ENCODE results near the gene STK32B.
"Not testable (repeated sequence)": the region's sequence is repeated elsewhere in the genome, so short reads cannot be mapped to it uniquely, and the experiment has no call there.

STK32B gene

DNA sequence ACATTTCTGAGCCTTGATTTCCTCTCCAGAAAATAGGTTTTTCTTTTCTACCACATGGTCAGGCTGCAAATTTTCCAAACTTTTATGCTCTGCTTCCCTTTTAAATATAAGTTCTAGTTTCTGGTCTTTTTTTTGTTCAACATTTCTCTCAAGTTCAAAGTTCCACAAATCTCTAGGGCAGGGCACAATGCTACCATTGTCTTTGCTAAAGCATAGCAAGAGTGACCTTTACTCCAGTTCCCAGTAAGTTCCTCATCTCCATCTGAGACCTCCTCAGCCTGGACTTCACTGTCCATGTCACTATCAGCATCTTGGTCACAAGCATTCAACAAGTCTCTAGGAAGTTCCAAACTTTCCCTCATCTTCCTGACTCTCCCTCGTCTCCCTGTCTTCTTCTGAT lies 228.8 kb downstream of the STK32B start:
- DNase-seq: not testable (repeated sequence)

DNA sequence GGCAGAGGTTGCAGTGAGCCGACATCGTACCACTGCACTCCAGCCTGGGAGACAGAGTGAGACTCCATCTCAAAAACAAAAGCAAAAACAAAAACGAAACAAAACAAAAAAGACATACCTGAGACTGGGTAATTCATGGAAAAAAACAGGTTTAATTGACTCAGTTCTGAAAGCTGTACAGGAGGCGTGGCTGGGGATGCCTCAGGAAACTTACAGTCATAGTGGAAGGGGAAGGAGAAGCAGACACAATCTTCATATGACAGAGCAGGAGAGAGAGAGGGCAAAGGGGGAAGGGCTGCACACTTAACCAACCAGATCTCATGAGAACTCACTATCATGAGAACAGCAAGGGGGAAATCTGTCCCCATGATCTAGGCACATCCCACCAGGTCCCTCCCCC lies 229.5 kb downstream of the STK32B start:
- DNase-seq: no peak

DNA sequence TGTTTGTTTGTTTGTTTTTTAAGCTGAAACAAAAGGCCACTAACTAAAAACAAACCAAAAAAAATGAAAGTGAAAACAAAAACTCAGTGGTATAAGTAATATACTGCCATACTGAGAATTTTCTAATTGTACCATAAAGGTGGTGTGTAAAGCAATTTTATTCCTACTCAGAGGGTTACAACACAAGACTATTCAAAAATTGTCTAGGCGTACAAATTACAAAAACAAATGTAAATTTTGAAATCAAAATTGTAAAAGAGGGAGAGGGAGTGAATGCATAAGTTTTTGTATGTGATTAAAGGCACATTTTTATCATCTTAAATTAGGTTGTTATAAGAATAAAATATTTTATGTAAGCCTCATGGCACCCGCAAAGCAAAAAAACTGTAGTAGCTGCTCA lies 232.6 kb downstream of the STK32B start:
- no peak for DNase-seq

DNA sequence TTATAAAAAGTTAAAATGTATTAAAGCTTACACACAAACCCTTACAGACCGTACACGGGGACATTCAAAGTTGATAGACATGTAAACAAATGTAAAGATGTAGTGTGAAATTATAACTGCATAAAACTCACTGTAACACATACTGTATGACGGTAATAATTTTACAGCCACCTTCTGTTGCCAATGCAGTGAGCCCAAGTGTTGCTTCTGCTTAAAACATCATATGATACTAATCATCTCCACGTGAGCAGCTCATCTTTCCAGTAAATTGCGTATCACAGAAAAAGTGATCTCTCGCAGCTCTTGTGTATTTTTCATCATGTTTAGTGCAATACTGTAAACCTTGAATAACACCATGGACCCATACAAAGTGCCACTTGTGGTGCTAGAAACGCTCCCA lies 233.2 kb downstream of the STK32B start:
- DNase-seq: no peak

DNA sequence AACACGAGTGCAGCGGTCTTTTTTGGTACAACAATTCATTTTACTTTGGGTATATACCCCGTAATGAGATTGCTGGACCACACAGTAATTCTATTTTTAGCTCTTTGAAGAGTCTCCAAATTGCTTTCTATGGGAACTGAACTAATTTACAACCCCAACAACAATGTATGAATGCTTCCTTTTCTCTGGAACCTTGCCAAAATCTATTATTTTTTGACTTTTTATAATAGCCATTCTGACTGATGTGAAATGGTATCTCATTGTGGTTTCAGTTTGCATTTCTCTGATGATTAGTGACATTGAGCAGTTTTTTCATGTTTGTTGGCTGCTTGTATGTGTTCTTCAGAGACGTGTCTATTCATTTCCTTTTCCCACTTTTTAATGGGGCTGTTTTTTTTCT lies 240.8 kb downstream of the STK32B start:
- DNase-seq: peak in 1 of 2 experiments; percentile 6

DNA sequence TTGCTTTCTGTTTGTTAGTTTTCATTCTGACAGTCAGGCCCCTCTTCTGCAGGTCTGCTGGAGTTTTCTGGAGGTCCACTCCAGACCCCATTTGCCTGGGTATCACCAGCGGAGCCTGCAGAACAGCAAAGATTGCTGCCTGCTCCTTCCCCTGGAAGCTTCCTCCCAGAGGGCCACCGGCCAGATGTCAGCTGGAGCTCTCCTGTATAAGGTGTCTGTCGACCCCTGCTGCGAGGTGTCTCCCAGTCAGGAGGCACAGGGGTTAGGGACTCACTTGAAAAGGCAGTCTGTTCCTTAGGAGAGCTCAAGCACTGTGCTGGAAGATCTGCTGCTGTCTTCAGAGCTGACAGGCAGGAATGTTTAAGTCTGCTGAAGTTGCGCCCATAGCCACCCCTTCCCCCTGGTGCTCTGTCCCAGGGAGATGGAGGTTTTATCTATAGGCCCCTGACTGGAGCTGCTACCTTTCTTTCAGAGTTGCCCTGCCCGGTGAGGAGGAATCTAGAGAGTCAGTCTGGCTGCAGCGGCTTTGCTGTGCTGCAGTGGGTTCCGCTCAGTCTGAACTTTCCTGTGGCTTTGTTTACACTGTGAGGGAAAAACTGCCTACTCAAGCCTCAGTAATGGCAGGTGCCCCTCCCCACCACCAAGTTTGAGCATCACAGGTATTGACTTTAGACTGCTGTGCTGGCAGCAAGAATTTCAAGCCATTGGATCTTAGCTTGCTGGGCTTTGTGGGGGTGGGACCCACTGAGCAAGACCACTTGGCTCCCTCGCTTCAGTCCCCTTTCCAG lies 246.9 kb downstream of the STK32B start:
- not testable (repeated sequence) for DNase-seq

DNA sequence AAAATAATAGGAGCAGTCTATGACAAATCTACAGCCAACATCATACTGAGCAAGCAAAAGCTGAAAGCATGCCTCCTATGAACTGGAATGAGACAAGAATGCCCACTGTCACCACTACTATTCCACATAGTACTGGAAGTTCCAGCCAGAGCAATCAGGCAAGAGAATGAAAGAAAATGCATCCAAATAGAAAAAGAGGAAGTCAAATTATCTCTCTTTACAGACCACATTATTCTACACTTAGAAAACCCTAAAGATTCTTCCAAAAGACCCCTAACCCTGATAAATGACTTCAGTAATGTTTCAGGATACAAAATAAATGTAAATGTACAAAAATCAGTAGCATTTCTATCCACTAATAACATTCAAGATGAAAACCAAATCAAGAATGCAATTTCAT lies 249.0 kb downstream of the STK32B start:
- no peak for DNase-seq

DNA sequence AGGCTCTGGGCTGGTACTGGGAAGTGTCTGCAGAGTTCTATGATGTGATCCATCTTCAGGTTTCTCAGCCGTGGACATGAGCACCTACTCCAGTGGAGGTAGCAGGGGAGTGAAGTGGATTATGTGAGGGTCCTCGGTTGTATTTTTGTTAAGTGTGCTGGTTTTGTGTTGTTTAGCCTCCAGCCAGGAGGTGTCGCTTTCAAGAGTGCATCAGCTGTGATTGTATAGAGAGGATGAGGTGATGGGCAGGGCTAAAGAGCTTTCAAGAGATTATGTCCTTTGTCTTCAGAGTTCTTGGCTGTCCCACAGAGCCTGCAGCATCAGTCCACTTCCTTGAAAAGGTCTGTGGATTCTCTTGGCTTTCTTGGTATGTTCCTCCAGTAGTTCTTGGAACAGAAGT lies 256.6 kb downstream of the STK32B start:
- DNase-seq: no peak

DNA sequence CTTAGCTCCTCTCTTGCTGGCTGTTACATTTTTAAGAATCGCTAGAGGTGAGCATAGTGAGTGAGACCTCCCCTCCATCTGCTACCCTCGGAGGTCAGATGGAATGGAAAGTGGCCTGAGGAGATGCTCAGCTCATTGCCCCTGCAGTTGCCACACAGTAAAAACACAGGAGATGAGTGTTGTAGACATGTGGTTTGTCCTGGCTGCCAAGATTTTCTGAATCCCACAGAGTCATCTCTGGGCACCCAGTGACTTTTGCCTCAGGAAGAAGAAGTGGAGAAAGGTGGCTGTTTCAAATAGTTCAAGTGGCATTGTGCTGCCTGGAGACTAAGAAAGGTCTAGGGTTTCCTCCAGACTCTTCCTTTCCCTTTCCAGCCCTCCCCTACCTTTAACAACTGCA lies 271.0 kb downstream of the STK32B start:
- no peak for DNase-seq

DNA sequence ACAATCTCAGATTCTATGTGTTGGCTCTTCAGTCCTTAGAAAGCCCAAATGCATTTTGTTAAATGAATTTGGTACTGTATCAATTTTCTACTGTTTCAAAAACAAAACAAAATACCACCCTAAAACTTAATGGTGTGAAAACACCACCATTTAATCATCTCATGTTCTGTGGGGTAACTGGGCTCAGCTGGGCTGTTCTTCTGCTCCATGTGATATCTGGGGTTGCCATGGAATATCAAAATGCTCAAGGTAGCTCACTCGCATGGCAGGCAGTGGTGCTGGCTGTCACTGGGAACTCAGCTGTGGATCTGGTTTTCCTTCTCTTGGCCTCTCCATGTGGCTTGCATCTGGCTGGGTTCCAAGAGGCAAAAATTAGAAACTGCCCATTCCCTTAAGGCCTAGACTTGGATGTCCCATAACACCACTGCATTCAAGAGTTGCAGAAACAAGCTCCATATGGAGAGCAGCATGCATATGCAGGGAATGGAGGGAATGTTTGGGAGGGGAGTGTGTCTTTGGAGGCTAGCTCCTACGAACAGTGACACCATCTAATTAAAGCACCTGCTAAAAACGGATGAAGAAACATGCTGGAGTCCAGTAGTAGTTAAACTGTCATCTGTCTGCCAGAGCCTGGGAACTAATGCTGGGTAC lies 279.2 kb downstream of the STK32B start:
- no peak for DNase-seq

DNA sequence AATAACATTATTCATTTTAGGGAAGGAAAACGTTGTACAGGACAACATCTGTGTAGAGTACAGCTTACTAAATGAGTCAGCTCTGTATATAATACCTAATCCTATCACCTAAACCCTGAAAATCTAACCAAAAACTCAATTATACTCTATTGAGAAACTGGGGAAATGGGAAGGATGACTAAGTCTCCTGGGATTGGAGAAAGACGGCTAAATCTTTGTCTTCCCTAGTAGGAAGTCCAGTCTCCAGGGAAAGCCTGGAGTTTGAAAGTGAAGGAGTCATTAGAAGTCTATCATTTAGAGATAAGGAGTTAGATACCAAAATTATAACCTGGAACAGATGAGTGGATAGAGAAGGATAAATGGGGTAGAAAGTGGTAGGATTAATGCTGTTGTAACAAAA lies 286.5 kb downstream of the STK32B start:
- no peak for DNase-seq

DNA sequence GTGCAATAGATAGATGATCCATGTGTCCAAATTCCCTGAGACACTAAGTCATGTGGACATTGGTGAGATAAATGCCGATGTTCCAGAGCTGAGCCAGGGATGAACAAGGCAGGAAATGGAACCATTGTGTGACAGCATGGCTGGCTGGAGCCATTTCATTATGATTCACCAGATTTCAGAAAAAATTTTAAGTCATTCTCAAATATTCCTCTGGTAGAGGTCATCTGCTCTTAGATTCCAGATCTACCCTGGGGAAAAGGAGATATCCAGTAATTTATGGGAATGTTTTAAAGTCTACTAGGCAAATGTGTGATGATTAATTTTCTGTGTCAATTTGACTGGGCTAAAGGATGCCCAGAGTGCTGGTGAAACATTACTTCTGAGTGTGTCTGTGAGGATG lies 287.3 kb downstream of the STK32B start:
- no peak for DNase-seq

DNA sequence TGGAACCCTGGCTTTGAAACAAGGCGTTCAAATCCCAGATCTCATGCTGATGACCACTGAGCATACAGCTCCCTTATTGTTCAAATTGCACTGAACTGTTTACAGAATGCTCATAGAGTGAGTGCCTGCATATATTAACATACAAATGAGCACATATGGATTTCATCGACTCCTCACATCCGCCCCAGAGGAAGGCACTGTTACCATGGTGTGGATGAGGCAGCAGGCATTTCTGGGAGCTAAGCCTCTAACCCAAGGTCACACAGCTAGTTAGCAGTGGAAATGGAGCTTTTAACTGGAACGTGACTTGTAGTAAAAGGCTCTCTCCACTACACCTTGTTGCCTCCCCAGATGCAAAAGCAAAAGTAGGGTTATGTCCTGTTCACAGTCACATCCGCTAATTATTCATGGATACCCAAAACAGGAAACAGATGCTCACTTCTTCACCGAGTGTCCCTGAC lies 289.7 kb downstream of the STK32B start:
- no peak for DNase-seq

DNA sequence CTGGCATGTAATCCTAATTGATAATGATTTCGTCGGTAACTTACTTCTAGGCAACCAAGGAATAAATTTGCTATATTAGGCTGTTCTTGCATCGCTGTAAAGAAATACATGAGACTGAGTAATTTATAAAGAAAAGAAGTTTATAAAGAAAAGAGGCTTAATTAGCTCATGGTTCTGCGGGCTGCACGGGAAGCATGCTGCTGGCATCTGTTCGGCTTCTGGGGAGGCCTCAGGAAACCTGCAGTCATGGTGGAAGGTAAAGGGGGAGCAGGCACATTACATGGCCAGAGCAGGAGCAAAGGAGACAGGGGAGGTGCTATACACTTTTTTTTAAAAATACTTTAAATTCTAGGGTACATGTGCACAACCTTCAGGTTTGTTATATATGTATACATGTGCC lies 290.2 kb downstream of the STK32B start:
- no peak for DNase-seq

DNA sequence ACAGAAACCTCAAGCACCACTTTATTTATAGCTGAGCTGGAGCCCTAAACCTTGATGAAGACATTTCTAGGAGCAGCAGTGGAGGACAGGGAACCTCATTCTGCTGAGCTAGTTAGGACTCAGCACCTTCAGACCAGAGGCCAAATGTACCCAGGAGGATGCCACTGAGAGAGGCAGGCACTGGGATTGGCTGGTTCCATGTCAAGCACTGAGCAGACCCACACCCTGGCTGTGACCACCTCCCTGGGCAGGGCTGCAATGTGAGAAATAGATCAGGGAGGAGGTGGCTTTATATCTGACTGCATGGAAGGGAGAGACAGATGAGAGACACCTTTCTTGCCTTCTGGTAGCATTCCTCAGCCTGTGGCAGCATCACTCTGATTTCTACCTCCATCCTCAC lies 304.6 kb downstream of the STK32B start:
- no peak for DNase-seq

DNA sequence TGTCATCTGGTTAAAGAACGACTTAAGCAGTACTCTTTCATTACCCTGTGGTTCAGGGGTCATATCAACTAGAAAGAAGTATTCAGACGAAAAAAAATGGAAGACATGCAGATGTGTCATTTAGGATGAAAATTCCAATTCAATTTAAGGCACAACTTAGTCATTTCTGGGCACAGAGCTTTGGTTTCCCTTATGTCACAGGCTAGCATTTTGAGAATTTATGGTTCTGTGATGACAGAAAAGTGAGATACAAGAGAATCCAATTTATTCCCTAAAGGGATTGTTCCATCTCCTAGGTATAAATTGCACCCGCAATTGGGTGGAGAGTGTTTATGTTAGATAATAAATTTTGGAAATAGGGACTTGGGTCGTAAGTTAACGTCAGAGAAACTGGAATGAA lies 306.6 kb downstream of the STK32B start:
- DNase-seq: no peak

DNA sequence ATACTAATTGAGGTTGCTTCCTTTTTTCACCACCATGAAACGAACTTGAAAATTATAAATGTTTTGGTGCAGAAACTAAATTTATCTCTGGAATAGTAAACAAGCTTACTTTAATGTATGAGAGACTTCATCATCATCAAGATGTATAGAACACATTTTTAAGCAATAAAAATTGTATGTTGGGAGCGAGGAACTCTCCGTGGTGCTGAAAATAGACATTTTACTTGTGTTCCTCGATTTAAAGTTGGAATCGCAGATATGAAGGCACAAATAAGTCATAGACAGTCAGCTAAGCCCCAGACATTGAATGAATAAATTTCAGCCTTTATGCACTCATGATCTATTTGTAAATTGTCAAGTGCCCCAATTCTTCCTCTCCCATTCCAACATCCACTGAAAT lies 310.7 kb downstream of the STK32B start:
- DNase-seq: no peak

DNA sequence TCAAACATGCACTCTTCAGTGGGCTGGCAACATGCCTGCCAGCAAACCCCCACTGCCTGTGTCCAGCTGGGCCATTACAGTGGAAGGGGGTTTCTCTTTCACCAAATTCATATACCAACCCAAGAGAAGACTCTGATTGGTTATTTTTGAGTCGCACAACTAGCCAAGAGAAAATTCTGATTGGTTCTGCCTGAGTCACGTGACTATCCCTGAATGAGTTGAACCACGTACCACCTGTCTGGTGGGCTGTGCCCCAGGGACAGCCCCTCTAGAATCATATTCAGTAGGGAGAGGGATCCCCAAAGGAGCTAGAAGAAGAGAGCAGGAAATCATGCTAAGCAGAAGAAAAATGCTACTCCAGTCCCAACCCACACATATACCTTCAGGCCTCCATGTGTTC lies 313.1 kb downstream of the STK32B start:
- no peak for DNase-seq

DNA sequence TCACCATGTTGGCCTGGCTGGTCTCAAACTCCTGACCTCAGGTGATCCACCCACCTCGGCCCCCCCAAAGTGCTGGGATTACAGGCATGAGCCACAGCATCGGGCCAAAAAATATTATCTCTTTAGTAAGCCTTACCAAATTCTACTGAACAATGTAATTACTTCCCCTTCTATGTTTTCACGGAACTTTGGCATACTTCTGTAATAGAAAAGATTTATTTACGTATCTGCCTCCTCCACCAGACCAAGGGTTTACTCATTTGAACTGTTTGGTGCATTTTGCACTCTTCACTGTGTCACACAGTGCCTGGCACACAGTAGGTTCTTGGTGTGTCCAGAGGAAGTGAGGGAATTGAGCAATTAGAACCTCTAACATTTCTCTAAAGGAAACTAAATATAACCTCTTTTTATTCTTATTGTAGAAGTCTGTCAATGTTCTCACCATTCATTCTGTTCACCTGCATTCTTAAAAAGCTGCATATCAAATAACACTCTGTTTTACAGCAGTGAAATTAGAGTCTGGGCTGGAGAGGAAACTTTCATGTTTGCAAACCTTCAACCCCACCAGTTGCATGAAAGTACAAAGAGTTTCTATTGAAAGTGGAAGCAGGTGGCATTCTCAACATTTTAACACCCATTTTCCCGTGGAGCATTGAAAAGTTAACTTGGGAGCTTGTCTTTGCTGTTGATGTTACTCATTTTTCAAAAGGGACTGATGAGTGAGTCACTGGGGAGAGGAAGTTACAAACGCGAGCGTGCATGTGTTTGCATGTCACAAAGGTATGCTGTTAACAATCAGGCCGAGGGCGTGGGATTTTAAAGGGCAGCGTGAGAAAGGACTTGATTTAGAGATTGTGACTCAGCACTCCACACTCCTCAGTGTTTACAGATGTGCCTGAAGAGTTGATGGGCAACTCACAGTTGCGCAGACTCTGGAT lies 314.1 kb downstream of the STK32B start:
- peak; percentile 11 to 16 for DNase-seq

DNA sequence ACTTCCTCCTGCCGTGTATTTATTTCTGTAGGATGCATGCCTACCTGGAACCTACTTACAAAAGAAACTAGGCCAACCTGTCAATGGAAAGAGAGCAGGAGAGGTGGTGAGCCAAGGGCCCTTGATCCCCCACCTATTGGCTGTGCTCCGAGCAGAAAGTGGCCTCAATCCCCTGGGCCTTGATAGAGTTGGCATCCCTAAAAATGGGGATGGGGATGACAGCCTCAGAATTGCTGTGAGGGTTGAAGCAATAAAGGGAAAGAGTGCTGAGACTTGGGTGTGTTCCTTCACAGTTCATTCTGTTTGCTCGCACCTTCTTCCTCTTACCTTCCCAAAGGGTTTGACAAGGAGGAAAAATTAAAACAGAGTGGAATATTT lies 314.7 kb downstream of the STK32B start:
- no peak for DNase-seq

DNA sequence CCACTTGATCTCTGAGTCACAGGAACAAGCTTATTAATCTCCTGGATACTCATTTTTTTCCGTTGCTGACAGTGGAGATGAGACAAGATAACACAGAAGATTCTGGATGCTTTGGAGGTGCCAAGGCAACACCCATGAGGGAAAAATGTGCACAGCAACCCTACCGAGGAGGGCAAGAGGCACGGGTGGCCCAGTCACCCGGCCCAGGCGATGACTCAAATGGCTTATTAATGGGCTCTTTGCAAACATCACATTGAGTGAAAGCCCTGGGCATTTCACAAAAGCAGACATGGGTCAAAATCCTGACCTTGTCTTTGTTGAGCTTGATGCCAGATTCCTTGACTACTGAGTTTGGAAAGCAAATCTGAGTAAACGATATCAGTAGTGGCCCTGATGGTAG lies 315.1 kb downstream of the STK32B start:
- no peak for DNase-seq

DNA sequence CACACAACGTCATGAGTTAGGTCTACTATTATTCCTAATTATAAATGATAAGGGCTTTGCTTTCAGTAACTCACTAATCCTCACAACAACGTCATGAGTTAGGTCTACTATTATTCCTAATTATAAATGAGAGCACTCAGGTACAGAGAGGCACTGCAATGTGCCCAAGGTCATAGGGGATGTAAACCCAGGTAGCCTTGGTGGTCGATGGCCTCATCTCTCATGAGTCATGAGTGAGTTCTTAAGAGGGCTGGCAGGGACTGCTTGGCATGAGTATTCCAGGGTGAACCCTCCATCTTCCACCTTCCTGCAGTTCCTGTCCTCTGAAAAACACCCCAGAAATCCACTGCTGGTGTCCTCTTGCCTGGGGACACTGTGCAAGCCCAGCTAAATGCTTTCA lies 317.1 kb downstream of the STK32B start:
- DNase-seq: no peak

DNA sequence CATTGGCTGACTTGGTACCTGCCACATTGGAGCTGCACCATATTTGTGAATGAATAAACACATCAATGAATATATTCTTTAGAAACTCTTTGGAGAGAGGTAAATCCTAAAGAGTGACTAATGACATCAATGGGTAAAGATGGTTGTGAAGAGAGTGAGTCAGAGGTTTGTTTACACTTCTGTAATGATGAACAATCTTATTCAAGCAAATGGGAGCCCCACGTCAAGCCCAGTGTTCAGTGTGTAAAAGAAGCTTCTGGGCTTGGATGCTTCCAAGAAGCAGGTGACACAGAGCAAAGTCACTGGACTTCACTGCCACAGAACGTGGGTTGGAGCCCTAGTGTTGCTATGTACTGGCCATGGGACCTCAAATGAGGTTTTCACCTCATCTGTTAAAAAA lies 319.0 kb downstream of the STK32B start:
- DNase-seq: no peak

All from NCI-H187 (cell line).